PFSK-1 (cell line): ENCODE results near the gene CD96.

Source experiments
- FOXP2 ChIP-seq: optimal IDR thresholded peaks from 2 replicates; pipeline ENCODE3; 2011; ENCODE audit warnings: borderline replicate concordance, control low read depth, inconsistent platforms; ENCODE audit not compliant: insufficient read depth; ENCODE audit errors: extremely low read length, extremely low read depth
- POLR2AphosphoS5 ChIP-seq: IDR thresholded peaks from 2 replicates; pipeline ENCODE4 v1.6.1; 2012; ENCODE audit warnings: low read depth, mild to moderate bottlenecking, control low read depth, low read length, moderate library complexity
- SIN3A ChIP-seq: IDR thresholded peaks from 2 replicates; pipeline ENCODE4 v1.6.1; 2012; ENCODE audit warnings: mild to moderate bottlenecking, low read length, moderate library complexity, borderline replicate concordance; ENCODE audit not compliant: insufficient read depth
- TAF1 ChIP-seq: IDR thresholded peaks from 2 replicates; pipeline ENCODE4 v1.6.1; 2012; ENCODE audit warnings: low read length, control low read depth, borderline replicate concordance; ENCODE audit not compliant: insufficient read depth
- TF ChIP-seq, protein P1 (sequence below), 2 experiments: IDR thresholded peaks; 2 replicates each; pipeline versions ENCODE4 v1.6.1 to v1.8.0; 2011 to 2012; ENCODE audit warnings: low read depth in 2 of 2, low read length in 2 of 2, control low read depth in 1 of 2, inconsistent platforms in 1 of 2, mild to moderate bottlenecking in 1 of 2, moderate library complexity in 1 of 2; ENCODE audit not compliant: insufficient read depth in 1 of 2

Gene CD96

DNA sequence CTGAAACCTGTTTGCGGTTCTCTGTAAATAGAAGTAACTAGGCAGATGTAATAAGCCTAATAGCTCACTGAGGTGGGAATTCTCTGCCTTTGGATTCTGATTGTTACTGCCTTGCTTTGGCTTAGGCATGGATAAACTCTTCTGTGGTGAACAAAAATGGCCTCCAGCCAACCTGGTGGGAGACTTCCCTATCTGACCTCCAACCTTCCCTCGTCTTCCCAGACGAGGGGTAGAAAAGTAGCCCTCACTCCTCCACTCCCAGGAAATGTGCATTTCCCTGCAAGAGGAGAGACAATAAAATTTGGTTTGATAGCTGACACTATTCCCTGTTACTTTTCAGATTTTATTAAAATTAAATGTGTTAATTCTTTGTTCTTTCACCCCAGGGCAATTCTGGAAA is 606 bp upstream of the CD96 start:
- TF ChIP-seq SIN3A (no peak), POLR2AphosphoS5 (no peak), TAF1 (no peak), FOXP2 (no peak)
- TF ChIP-seq, protein P1, sequence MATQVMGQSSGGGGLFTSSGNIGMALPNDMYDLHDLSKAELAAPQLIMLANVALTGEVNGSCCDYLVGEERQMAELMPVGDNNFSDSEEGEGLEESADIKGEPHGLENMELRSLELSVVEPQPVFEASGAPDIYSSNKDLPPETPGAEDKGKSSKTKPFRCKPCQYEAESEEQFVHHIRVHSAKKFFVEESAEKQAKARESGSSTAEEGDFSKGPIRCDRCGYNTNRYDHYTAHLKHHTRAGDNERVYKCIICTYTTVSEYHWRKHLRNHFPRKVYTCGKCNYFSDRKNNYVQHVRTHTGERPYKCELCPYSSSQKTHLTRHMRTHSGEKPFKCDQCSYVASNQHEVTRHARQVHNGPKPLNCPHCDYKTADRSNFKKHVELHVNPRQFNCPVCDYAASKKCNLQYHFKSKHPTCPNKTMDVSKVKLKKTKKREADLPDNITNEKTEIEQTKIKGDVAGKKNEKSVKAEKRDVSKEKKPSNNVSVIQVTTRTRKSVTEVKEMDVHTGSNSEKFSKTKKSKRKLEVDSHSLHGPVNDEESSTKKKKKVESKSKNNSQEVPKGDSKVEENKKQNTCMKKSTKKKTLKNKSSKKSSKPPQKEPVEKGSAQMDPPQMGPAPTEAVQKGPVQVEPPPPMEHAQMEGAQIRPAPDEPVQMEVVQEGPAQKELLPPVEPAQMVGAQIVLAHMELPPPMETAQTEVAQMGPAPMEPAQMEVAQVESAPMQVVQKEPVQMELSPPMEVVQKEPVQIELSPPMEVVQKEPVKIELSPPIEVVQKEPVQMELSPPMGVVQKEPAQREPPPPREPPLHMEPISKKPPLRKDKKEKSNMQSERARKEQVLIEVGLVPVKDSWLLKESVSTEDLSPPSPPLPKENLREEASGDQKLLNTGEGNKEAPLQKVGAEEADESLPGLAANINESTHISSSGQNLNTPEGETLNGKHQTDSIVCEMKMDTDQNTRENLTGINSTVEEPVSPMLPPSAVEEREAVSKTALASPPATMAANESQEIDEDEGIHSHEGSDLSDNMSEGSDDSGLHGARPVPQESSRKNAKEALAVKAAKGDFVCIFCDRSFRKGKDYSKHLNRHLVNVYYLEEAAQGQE (IDR thresholded peaks at IDR 0.05; ENCODE audit: insufficient read depth in 1 of 2, low read depth in 2 of 2, low read length in 2 of 2), result no peak

DNA sequence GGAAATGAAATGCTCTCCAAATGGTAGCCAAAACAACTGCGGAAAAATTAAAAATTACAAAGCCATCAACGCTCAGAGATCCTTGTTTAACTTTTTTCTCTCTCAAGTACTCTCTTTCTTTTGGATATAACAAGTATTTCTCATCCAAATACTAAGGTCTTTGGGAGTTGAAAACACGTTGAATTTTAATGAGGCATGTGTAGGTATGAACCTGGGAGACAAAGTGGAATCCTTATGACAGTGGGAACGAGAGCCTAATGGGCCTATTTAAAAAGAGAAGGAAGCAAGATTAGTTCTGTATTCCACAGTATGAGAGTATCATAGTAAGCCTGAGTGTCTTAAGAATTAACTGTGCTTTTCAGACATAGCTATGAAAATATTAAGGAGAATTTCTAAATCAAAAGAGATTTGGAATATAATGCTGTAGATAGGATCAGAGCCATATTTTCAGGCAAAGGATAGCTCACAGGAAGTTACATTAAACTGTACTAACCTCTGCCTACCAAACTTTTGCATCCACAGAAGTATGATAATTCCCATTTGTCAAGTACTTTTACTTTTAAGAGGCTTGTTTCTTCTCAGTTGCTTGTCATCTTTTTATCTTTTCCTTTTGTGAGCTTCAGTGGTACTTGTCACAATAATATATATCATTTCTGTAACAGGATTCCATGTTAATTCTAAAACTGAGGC is 759 bp downstream of the CD96 start:
- no peak for TF ChIP-seq SIN3A
- TF ChIP-seq, protein P1 (IDR thresholded peaks at IDR 0.05; ENCODE audit: insufficient read depth in 1 of 2, low read depth in 2 of 2, low read length in 2 of 2), result no peak
- TF ChIP-seq TAF1, result no peak
- TF ChIP-seq POLR2AphosphoS5, result no peak
- TF ChIP-seq FOXP2, result no peak

DNA sequence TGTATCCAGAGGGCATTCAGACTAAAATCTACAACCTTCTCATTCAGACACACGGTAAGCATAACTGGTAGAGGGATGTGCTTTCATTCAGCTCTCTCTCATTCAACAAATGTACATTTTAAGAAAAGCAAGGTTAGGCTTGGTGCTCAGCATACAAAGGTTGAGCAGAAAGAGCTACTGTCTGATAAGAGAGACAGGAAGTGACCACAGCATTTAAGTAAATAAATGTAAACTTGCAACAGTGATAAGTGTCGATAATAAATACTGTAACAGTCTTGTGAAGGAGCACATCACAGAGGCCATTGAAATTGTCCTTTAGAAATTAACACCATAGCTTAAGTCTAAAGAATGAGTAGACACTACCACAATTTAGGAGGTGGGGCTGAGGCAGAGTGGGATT is 3.4 kb downstream of the CD96 start:
- TF ChIP-seq POLR2AphosphoS5, result no peak
- TF ChIP-seq FOXP2, result no peak
- no peak for TF ChIP-seq SIN3A

DNA sequence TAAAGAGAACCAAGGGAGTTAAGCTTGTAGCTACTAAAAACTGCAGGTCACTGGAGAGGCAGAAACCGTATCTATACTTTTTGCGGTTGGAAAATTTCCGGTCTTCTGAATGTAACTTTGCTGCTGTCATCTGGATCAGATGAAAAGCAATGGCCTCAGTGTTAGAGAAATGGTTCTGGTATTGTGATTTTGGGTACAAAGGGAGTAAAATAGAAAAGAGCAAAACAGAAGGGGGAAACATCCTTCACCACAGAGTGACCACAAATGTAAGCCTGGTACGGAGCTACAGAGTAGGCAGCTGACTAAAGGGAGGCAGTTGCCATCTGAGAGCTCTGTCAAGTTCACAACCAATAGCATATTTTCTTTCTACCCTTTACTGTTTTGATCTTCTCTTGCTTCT is 5.6 kb downstream of the CD96 start:
- TF ChIP-seq SIN3A (no peak), TAF1 (no peak), POLR2AphosphoS5 (no peak), FOXP2 (no peak)
- TF ChIP-seq, protein P1 (IDR thresholded peaks at IDR 0.05; ENCODE audit: insufficient read depth in 1 of 2, low read depth in 2 of 2, low read length in 2 of 2), result no peak

DNA sequence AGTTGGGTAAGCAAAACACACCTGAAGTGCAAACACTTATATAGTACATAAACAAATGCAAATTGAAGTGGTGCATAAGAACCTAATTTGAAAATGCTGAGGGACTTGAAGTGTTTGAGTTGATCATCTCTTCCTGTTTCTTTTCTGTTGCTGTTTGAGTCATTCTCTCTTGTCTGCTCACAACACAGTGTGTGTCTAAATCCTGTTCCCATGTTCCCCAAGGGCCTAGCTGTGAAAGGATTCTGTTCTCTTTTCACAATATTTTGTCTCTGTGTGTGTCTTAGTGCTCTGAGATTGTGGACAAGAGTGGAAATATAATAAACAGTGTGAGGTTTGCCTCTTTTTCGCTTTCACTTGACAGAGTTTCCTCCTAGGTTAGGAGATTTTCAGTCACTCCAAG is 6.1 kb downstream of the CD96 start:
- TF ChIP-seq, protein P1 (IDR thresholded peaks at IDR 0.05; ENCODE audit: insufficient read depth in 1 of 2, low read depth in 2 of 2, low read length in 2 of 2), result no peak
- TF ChIP-seq SIN3A, result no peak
- TF ChIP-seq POLR2AphosphoS5, result no peak
- TF ChIP-seq TAF1, result no peak
- TF ChIP-seq FOXP2, result no peak
